Activated naive CD4-positive, alpha-beta T cell treated with anti-CD3 and anti-CD28 coated beads, Interleukin-2, amount 10 ng/mL, durations not matched to agents 7 days and 5 days (primary cell): ENCODE measurements around the gene CEP250.

Experiments used
- CTCF ChIA-PET: fragments of 350-600 bp; sonication (Branson Sonifier 250); formaldehyde crosslinking; loops from one replicate; lab custom pipeline; 2021; ENCODE audit warnings: antibody characterized with exemption; lab: Charles Lee
- DNase-seq: peaks from one replicate; pipeline ENCODE4 v3.0.0-alpha.2; 2020
- H3K27ac Mint-ChIP-seq: one replicate; pipeline ENCODE4 v1.8.0; 2021; ENCODE audit warnings: mild to moderate bottlenecking, moderate library complexity, mixed read lengths
- H3K27me3 Mint-ChIP-seq: one replicate; pipeline ENCODE4 v1.8.0; 2021; ENCODE audit warnings: mild to moderate bottlenecking, mixed read lengths
- H3K36me3 Mint-ChIP-seq: one replicate; pipeline ENCODE4 v1.8.0; 2021; ENCODE audit warnings: mixed read lengths
- H3K4me1 Mint-ChIP-seq: one replicate; pipeline ENCODE4 v1.8.0; 2021; ENCODE audit warnings: mixed read lengths
- H3K4me3 Mint-ChIP-seq: one replicate; pipeline ENCODE4 v1.8.0; 2021; ENCODE audit warnings: mild to moderate bottlenecking, moderate library complexity, mixed read lengths
- H3K9me3 Mint-ChIP-seq: one replicate; pipeline ENCODE4 v1.8.0; 2021; ENCODE audit warnings: mixed read lengths

Gene CEP250

DNA sequence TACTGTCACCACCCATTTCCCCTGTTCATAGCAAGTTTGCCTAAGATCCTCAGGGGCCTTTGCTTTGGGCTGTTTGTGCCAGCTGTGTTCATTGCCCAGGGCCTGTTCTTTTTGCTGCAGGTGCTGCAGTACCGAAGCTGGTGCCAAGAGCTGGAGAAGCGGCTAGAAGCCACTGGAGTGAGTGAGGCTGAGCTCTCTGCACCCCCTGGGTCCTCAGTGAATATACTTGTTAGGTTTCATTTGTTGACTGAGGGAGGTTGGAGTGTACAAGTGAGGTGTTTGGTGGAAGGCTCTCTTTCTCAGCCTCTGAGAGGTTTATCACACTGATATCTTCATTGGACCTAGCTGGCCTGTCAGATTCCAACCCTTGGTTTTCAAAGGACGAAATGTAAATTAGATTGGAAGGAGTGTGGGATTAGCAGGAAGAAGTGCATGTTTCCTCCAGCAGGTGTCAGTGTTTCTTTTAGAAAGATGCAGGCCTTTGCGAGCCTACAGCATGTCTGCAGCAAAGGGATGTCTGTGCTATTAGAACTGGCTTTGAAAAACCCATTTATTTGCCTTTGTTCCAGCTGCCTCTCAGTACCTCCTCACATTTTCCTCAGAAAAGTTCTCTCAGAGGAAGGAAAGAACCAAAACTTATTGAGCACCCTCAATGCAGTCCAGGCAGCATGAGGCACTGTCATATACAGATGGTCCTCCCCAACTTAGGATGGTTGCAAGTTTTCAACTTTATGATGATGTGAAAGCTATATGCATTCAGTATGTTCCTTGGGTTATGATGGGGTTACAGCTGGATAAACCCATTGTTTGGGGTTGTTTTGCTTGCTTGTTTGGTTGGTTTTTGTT is 8.3 kb downstream of the CEP250 start:
- DNase-seq = peak; percentile 70

DNA sequence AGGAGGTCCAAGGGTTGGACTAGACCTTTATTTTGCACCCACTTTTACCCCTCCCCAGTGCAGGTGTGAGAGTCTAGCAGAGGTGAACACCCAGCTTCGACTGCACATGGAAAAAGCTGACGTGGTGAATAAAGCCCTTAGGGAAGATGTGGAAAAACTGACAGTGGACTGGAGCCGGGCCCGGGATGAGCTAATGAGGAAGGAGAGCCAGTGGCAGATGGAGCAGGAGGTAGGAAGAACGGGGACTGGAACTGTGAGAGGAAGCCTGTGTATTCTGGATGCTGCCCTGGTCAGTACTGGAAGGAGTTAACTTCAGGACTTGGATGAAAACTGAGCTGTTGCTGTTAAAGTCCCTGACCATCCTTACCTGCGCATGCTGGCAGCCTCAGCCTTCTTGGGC is 10.6 kb downstream of the CEP250 start:
- H3K36me3 Mint-ChIP-seq = peaks cover 16% of the 10 kb centered on the region
- no peak for DNase-seq
- H3K4me1 Mint-ChIP-seq = no peaks in the 10 kb centered on the region
- no peak overlapping the region for H3K4me3 Mint-ChIP-seq
- H3K9me3 Mint-ChIP-seq = no peaks in the 10 kb centered on the region
- CTCF ChIA-PET = interaction anchor here (1.5 kb wide), 1 partner anchor 25 kb away, joined by 4 read pairs; no protein-coding TSS in a partner anchor
- peak overlapping the region; percentile 15 for H3K27ac Mint-ChIP-seq
- no peaks in the 10 kb centered on the region for H3K27me3 Mint-ChIP-seq

More for the DNA sequence above, 8.3 kb downstream of the CEP250 start:
- Mint-ChIP-seq H3K27ac (no peak overlapping the region), H3K4me1 (no peaks in the 10 kb centered on the region), H3K36me3 (peaks cover 15% of the 10 kb centered on the region), H3K9me3 (no peaks in the 10 kb centered on the region), H3K27me3 (no peaks in the 10 kb centered on the region), H3K4me3 (no peak overlapping the region)
- CTCF ChIA-PET = interaction anchor here (0.6 to 2.2 kb wide), 18 partner anchors 9 to 483 kb away, joined by 3 to 13 read pairs (median 4); partner anchors contain the start of gene CEP250

DNA sequence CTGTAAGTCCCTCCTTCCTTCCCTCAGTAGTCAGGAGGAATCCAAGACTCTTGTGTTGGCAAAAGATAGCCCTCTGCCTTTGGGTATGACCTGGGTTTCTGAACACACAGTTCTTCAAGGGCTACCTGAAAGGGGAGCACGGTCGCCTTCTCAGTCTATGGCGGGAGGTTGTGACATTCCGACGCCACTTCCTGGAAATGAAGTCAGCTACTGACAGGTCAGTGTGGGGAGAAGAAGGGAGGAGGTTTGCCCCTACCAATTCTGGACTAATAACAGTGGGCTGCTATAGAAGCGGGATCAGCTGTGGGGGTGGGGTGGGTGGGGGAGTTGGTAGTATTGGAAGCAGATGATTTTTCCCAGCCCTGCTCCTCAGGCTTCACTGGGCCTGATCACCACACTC is 11.5 kb downstream of the CEP250 start:
- CTCF ChIA-PET = interaction anchor here (1.5 kb wide), 1 partner anchor 24 kb away, joined by 4 read pairs; no protein-coding TSS in a partner anchor
- Mint-ChIP-seq H3K4me3 (no peak overlapping the region), H3K36me3 (peaks cover 17% of the 10 kb centered on the region), H3K27ac (no peak overlapping the region), H3K27me3 (no peaks in the 10 kb centered on the region), H3K9me3 (no peaks in the 10 kb centered on the region), H3K4me1 (no peaks in the 10 kb centered on the region)
- no peak for DNase-seq

DNA sequence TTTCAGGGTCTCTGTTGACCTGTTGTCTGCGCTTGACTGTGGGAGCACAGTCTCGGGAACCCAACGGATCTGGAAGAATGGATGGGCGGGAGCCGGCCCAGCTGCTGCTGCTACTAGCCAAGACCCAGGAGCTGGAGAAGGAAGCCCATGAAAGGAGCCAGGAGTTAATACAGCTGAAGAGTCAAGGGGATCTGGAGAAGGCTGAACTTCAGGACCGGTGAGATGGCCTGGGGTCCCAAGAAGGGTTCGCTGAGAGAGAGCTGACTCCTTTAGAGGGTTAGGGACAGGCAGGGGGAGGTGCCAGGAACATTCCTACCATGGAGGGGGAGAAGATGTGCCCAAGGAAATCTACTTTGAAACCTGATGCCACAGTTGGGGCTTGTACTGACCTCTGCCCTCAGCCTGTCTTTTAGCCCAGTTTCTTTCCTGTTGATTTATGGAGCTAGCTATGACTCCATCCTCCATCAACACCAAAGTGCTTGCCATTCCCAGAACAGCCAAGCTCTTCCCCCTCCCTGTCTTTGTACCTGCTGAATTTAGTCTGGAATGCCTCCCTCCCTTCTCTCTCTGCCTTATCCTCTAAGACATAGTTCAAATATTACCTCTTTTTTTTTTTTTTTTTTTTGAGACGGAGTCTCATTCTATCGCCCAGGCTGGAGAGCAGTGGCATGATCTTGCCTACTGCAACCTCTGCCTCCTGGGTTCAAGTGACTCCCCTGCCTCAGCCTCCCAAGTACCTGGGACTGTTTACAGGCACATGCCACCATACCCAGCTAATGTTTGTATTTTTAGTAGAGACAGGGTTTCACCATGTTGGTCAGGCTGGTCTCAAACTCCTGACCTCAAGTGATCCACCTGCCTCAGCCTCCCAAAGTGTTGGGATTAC is 12.2 kb downstream of the CEP250 start:
- Mint-ChIP-seq H3K27me3 (no peaks in the 10 kb centered on the region), H3K4me1 (no peaks in the 10 kb centered on the region), H3K27ac (no peak overlapping the region), H3K36me3 (peaks cover 13% of the 10 kb centered on the region), H3K9me3 (no peaks in the 10 kb centered on the region), H3K4me3 (no peak overlapping the region)
- CTCF ChIA-PET = interaction anchor here (1.5 kb wide), 1 partner anchor 23 kb away, joined by 4 read pairs; no protein-coding TSS in a partner anchor
- no peak for DNase-seq

DNA sequence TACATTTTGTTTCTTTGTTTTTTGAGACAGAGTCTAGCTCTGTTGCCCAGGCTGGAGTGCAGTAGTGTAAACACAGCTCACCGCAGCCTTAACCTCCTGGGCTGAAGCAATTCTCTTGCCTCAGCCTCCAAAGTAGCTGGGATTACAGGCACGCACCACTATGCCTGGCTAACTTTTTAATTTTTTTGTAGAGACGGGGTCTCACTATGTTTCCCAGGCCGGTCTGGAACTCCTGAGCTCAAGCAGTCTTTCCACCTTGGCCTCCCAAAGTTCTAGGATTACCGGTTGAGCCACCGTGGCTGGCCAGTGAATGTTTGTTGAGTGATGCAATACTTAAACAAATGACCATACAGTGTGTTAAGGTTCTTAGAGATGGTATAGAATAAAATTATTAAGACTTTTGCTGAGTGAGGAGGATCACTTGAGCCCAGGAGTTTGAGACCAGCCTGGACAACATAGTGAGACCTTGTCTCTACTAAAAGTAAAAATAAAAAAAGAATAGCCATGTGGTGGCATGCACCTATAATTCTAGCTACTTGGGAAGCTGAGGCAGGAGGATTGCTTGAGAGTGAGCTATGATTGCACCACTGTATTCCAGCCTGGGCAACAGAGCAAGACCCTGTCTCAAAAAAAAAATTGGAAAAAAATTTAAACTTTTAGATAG is 13.4 kb downstream of the CEP250 start:
- Mint-ChIP-seq H3K36me3 (peaks cover 13% of the 10 kb centered on the region), H3K27me3 (no peaks in the 10 kb centered on the region), H3K4me1 (no peaks in the 10 kb centered on the region), H3K4me3 (no peak overlapping the region), H3K9me3 (no peaks in the 10 kb centered on the region), H3K27ac (no peak overlapping the region)
- CTCF ChIA-PET = interaction anchor here (1.3 kb wide), 1 partner anchor 45 kb away, joined by 3 read pairs; no protein-coding TSS in a partner anchor
- DNase-seq = no peak

DNA sequence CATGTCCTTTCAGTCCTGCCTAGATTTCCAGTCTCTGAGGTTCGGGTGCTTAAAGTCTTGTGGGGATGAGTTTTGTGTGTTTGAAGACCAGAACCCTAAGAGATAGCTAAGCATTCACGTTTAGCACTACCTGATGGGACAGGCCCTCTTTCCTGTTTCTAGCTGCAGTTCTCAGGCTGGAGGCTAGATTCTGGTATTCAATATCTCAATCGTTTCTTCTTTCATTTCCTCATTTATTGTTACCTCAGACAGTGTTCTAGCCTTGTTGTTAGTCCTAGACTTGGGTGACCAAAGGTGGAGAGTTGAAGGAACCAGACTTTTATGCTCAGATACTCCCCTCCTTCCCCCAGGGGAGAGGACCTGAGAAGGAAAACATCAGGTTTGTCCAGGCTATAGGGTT is 16.8 kb downstream of the CEP250 start:
- Mint-ChIP-seq H3K27ac (no peak overlapping the region), H3K4me1 (no peaks in the 10 kb centered on the region), H3K27me3 (no peaks in the 10 kb centered on the region), H3K4me3 (no peak overlapping the region), H3K9me3 (no peaks in the 10 kb centered on the region), H3K36me3 (peaks cover 4% of the 10 kb centered on the region)
- no peak for DNase-seq
- CTCF ChIA-PET = no interaction called here

DNA sequence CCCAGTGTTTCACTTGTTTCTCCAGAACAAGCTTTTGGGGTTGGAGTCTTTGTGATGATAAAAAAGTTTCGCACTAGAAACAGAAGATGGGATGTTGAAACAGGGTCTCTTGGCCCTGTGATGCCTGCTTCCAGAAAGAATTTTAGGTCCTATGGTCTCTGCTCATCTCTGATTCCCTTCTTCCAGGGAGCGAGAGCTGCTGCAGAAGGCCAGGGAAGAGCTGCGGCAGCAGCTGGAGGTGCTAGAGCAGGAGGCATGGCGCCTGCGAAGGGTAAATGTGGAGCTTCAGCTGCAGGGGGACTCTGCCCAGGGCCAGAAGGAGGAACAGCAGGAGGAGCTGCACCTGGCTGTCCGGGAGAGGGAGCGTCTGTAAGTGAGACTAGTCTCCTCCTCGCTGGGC is 18.3 kb downstream of the CEP250 start:
- Mint-ChIP-seq H3K4me3 (no peak overlapping the region), H3K36me3 (peaks cover 12% of the 10 kb centered on the region), H3K4me1 (no peaks in the 10 kb centered on the region), H3K27ac (no peak overlapping the region), H3K9me3 (no peaks in the 10 kb centered on the region), H3K27me3 (no peaks in the 10 kb centered on the region)
- CTCF ChIA-PET = interaction anchor here (1.7 to 2.1 kb wide), 2 partner anchors 11 kb away, joined by 3 to 11 read pairs; no protein-coding TSS in a partner anchor
- no peak for DNase-seq

DNA sequence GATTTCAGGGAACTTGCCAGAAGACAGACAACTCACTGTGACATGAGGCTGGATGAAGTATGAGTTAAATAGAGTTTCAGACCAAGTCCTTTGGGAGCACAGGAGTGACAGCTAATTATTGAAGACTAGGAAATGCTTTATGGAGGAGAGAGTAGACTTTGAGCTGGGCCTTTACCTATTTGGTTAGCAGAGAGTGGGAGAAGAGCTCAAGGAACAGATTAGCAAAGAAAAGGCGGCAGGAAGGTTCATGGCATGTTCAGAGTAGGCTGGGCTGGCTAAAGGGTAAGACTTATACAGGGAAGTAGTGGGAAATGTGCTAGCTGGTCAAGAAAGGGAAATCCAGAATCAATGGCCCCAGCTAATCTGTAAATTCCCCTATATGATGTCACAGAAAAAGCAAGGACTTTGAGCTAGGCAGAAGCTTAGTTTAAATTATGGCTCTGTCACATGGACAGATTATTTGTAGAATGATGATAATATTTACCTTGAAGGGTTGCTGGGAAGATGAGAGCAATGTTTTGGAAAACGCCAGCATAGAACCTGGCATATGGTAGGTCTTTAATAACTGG is 19.0 kb downstream of the CEP250 start:
- no peak overlapping the region for H3K27ac Mint-ChIP-seq
- no peaks in the 10 kb centered on the region for H3K9me3 Mint-ChIP-seq
- no peak for DNase-seq
- H3K4me1 Mint-ChIP-seq = no peaks in the 10 kb centered on the region
- no peak overlapping the region for H3K4me3 Mint-ChIP-seq
- CTCF ChIA-PET = interaction anchor here (1.7 to 2.1 kb wide), 2 partner anchors 10 to 11 kb away, joined by 3 to 11 read pairs; no protein-coding TSS in a partner anchor
- no peaks in the 10 kb centered on the region for H3K27me3 Mint-ChIP-seq
- peaks cover 17% of the 10 kb centered on the region for H3K36me3 Mint-ChIP-seq

DNA sequence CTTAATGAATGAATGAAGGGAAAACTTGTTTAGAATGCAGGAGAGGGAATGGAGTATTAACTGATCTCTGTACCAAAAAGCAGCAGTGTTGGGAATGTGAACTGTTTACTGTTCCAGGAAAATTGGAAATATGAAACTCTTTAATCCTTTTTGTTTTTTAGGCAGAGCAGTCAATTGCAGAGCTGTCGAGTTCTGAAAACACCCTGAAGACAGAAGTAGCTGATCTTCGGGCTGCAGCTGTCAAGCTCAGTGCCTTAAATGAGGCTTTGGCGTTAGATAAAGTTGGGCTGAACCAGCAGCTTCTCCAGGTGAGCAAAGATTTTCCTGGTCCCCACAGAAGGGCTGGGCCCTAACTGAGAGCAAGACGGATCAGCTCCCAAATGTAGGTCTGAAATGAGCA is 20.9 kb downstream of the CEP250 start:
- Mint-ChIP-seq H3K27ac (no peak overlapping the region), H3K27me3 (no peaks in the 10 kb centered on the region), H3K4me1 (no peaks in the 10 kb centered on the region), H3K36me3 (peaks cover 19% of the 10 kb centered on the region), H3K4me3 (no peak overlapping the region), H3K9me3 (no peaks in the 10 kb centered on the region)
- DNase-seq = no peak
- CTCF ChIA-PET = no interaction called here

DNA sequence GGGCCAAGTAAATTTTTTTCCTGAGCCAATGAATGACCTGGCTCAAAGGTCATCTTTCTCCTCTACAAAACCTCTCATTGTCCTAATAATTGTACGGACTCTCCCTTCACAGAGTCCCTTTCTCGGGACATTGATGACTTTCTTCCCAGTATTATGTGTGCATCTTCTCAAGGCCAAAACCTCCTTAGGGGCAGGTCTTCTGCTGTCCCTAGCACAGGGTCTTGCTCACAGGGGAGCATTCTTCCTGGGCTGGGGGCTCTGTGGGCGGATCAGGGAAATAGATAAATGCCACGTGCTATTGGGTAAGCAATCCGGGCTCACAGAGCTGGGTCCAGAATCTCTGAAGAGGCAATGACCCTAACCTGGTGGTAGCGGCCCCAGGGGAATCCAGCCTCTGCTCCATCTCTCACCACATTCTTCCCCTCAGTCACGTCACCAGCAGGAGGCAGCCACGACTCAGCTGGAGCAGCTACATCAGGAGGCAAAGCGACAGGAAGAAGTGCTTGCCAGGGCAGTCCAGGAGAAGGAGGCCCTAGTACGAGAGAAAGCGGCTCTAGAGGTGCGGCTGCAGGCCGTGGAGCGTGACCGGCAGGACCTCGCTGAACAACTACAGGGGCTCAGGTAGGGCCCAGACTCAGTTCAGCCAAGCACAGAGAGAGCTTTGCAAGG is 23.5 kb downstream of the CEP250 start:
- CTCF ChIA-PET = interaction anchor here (1.1 to 2.0 kb wide), 3 partner anchors 15 to 24 kb away, joined by 3 to 9 read pairs (median 5); no protein-coding TSS in a partner anchor
- no peaks in the 10 kb centered on the region for H3K4me1 Mint-ChIP-seq
- DNase-seq = peak; percentile 37
- no peak overlapping the region for H3K27ac Mint-ChIP-seq
- peaks cover 24% of the 10 kb centered on the region for H3K36me3 Mint-ChIP-seq
- no peaks in the 10 kb centered on the region for H3K27me3 Mint-ChIP-seq
- no peaks in the 10 kb centered on the region for H3K9me3 Mint-ChIP-seq
- H3K4me3 Mint-ChIP-seq = no peak overlapping the region

DNA sequence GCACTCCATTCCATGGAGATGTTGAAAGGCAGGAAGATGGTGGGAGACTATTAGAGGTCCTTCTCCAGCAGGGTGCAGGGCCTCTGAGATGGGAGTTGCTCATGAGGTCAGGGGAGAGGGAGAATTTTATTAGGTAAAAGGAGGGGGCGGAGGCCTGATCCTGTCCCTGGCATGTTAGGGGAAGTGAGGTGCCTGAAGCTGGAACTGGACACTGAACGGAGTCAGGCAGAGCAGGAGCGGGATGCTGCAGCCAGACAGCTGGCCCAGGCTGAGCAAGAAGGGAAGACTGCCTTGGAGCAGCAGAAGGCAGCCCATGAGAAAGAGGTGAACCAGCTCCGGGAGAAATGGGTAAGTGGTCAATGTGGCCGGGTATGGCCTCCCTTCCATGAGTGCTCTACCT is 24.4 kb downstream of the CEP250 start:
- no peak for DNase-seq
- Mint-ChIP-seq H3K4me1 (peaks cover 3% of the 10 kb centered on the region), H3K4me3 (no peak overlapping the region), H3K36me3 (peaks cover 32% of the 10 kb centered on the region), H3K9me3 (peaks cover 4% of the 10 kb centered on the region), H3K27ac (peak overlapping the region; percentile 16), H3K27me3 (no peaks in the 10 kb centered on the region)
- CTCF ChIA-PET = interaction anchor here (1.1 to 2.0 kb wide), 3 partner anchors 16 to 23 kb away, joined by 3 to 9 read pairs (median 5); no protein-coding TSS in a partner anchor

DNA sequence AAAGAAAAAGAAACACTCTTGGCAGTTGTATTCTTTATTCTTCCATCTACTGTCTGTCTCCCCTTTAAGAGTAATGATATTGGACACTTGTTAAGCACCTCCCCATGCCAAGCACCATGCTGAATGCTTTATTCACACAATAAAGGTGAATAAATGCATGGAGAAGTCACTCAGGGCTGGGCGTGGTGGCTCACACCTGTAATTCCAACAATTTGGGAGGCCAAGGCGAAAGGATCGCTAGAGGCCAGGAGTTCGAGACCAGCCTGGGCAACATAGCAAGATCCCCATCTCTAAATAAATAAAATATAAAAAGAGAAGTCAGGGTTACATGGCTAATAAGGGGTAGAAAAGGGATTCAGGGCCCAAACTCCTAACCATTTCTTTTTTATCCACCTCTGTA is 32.1 kb downstream of the CEP250 start:
- H3K9me3 Mint-ChIP-seq = peaks cover 4% of the 10 kb centered on the region
- H3K27me3 Mint-ChIP-seq = no peaks in the 10 kb centered on the region
- H3K4me3 Mint-ChIP-seq = no peak overlapping the region
- peaks cover 44% of the 10 kb centered on the region for H3K4me1 Mint-ChIP-seq
- no peak overlapping the region for H3K27ac Mint-ChIP-seq
- CTCF ChIA-PET = no interaction called here
- DNase-seq = no peak
- peaks cover 52% of the 10 kb centered on the region for H3K36me3 Mint-ChIP-seq

DNA sequence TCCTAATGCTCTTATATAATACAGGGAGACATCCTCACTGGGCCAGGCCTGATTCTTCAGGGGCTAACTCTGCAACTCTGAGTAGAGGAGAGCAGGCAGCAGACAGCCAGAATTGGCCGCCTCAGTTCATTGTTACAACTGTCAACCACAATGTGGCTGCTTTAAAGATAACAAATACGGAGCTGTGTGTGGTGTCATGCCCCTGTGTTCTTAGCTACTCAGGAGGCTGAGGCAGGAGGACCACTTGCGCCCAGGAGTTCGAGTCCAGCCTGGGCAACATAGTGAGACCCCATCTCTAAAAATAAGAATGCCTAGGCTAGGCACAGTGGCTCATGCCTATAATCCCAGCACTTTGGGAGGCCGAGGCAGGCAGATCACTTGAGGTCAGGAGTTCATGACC is 34.3 kb downstream of the CEP250 start:
- Mint-ChIP-seq H3K36me3 (peaks cover 58% of the 10 kb centered on the region), H3K4me1 (peaks cover 51% of the 10 kb centered on the region), H3K9me3 (no peaks in the 10 kb centered on the region), H3K27ac (peak overlapping the region; percentile 98), H3K4me3 (peak overlapping the region; percentile 98), H3K27me3 (no peaks in the 10 kb centered on the region)
- CTCF ChIA-PET = interaction anchor here (1.0 kb wide), 1 partner anchor 130 kb away, joined by 3 read pairs; no protein-coding TSS in a partner anchor
- peak; percentile 38 for DNase-seq
